Measurements from ENCODE around the gene TNFSF13. TPM values are rescaled to one million over a fixed set of nuclear protein-coding genes. Genes with fewer than 3 reads are reported as not detected.
A peak's percentile ranks its signal among the peaks of the same experiment; 100 is the strongest.

Gene TNFSF13
- total RNA-seq, 1 experiment from 2014 or later: 3.2 TPM

- TF ChIP-seq ZNF532 (CRISPR knock-in tag; IDR thresholded peaks at IDR 0.05; ENCODE audit: borderline replicate concordance): peak; percentile 91
- peak; percentile 77 for TF ChIP-seq MAX (CRISPR knock-in tag; IDR thresholded peaks at IDR 0.05)
- TF ChIP-seq ZNF425 (CRISPR knock-in tag; conservative IDR thresholded peaks at IDR 0.05): peak; percentile 96
- TF ChIP-seq ZNF281 (CRISPR knock-in tag; IDR thresholded peaks at IDR 0.05): 0 out of 2 replicates have a peak, but pooled peaks have one; percentile 46
- TF ChIP-seq ZNF396 (CRISPR knock-in tag; IDR thresholded peaks at IDR 0.05; ENCODE audit: borderline replicate concordance): no peak
Measured at GRCh38 chr17:7579001-7579833, 20.7 kb downstream of the TNFSF13 start, which contains the start of gene CD68 (continued).

GRCh38 chr17:7579834-7580603, 21.5 kb downstream of the TNFSF13 start:
- H3K36me3 Mint-ChIP-seq: peaks cover 43% of the 10 kb centered on the region
- ChIA-PET POLR2A (interaction anchor here (0.8 to 2.6 kb wide), 3 partner anchors 10 to 107 kb away, joined by 3 to 17 read pairs (median 12); partner anchors contain the start of genes SOX15, TP53 and WRAP53), CTCF (interaction anchor here (1.3 to 4.3 kb wide), 6 partner anchors 10 to 108 kb away, joined by 3 to 36 read pairs (median 7); partner anchors contain the start of genes SOX15, TP53 and WRAP53)
- peaks cover 64% of the 10 kb centered on the region for H3K4me1 Mint-ChIP-seq
- no peaks in the 10 kb centered on the region for H3K9me3 Mint-ChIP-seq
- H3K4me3 Mint-ChIP-seq: no peak overlapping the region
- H3K27ac Mint-ChIP-seq: peak overlapping the region; percentile 75
- DNase-seq (ENCODE audit: low spot score): no peak
- no peaks in the 10 kb centered on the region for H3K27me3 Mint-ChIP-seq (ENCODE audit: low read depth)
- ATAC-seq: no peak
- no peak for TF ChIP-seq JAZF1 (CRISPR knock-in tag; IDR thresholded peaks at IDR 0.05)
- no peak for TF ChIP-seq ZNF416 (CRISPR knock-in tag; IDR thresholded peaks at IDR 0.05)
- TF ChIP-seq NR1H2 (CRISPR knock-in tag; IDR thresholded peaks at IDR 0.05): no peak
- no peak for TF ChIP-seq AFF4 (CRISPR knock-in tag; IDR thresholded peaks at IDR 0.05; ENCODE audit: borderline replicate concordance)
- TF ChIP-seq ZNF121 (CRISPR knock-in tag; IDR thresholded peaks at IDR 0.05): no peak
- no peak for TF ChIP-seq NFE2L1 (CRISPR knock-in tag; IDR thresholded peaks at IDR 0.05)
- no peak for TF ChIP-seq ZNF532 (CRISPR knock-in tag; IDR thresholded peaks at IDR 0.05; ENCODE audit: borderline replicate concordance)
- TF ChIP-seq MXD4 (CRISPR knock-in tag; IDR thresholded peaks at IDR 0.05; ENCODE audit: borderline replicate concordance): no peak
